Left lung (tissue), 10 donors: ENCODE data around the gene PLCZ1. TPM values are rescaled to one million over a fixed set of nuclear protein-coding genes. Genes with fewer than 3 reads are reported as not detected.
"Not testable (repeated sequence)": the region's sequence is repeated elsewhere in the genome, so short reads cannot be mapped to it uniquely, and the experiment has no call there.

Experiments
- ATAC-seq: fragments of 200-7000 bp; cut with Tn5 transposase; one replicate; pipeline ENCODE4 v1.9.1; 2020; ENCODE audit warnings: moderate library complexity
- DNase-seq, 4 donors: peaks; one replicate each; pipeline ENCODE4 v3.0.0-alpha.2; 2013 to 2020
- H3K27ac ChIP-seq, 2 donors: fragments of 200-600 bp; sonication (generic) in 1 of 2; one replicate each; pipeline versions ENCODE4 v1.5.0 to v1.8.0; 2020 to 2021
- H3K27me3 ChIP-seq, 2 donors: fragments of 200-600 bp; sonication (generic) in 1 of 2; one replicate each; pipeline versions ENCODE4 v1.5.0 to v1.8.0; 2020 to 2021
- H3K36me3 ChIP-seq, 2 donors: fragments of 200-600 bp; sonication (generic) in 1 of 2; one replicate each; pipeline versions ENCODE4 v1.5.0 to v1.8.0; 2020 to 2021
- H3K4me1 ChIP-seq, 2 donors: fragments of 200-600 bp; one replicate each; pipeline ENCODE4 v1.8.0; 2021
- H3K4me3 ChIP-seq, 2 donors: fragments of 200-600 bp; sonication (generic) in 1 of 2; one replicate each; pipeline versions ENCODE4 v1.5.0 to v1.8.0; 2020 to 2021; ENCODE audit warnings: mild to moderate bottlenecking in 1 of 2
- H3K9me3 ChIP-seq, 2 donors: fragments of 200-600 bp; sonication (generic) in 1 of 2; one replicate each; pipeline versions ENCODE4 v1.5.0 to v1.8.0; 2020 to 2021
- intact Hi-C, 2 donors: fragments of 100-400 bp; cut with DNase I; formaldehyde crosslinking; loops; one replicate each; pipeline versions ENCODE4 v1.11.2 to v1.14.2; 2022
- polyA plus RNA-seq, 6 donors: library from polyadenylated mRNA; unstranded; fragments of 120-200 nt; gene quantifications; one replicate each; pipeline ENCODE4 v1.2.1, GENCODE V29; 2013; ENCODE audit not compliant: insufficient read length in 6 of 6
- total RNA-seq, 2 donors: library from RNA; stranded (reverse); fragmentation: NEBNext Ultra II Directional; extraction: Animal tissue kit (Norgen Biotek cat#: 25700); gene quantifications; one replicate each; pipeline ENCODE4 v1.2.1, GENCODE V29; 2021
- TF ChIP-seq, protein P1 (sequence below), 2 donors: fragments of 200-600 bp; sonication (generic) in 1 of 2; IDR thresholded peaks; one replicate each; pipeline versions ENCODE4 v1.5.0 to v1.8.0; 2021; ENCODE audit warnings: antibody characterized with exemption in 2 of 2
- donor health status: DM: no; HTN: yes; CAD: no.
- donor health status: DM: no; HTN: no; CAD: no.

PLCZ1 gene
- total and polyA plus RNA-seq, 8 donors, result 1.5 to 3.0 (median 2.2) TPM; not detected in 2

DNA sequence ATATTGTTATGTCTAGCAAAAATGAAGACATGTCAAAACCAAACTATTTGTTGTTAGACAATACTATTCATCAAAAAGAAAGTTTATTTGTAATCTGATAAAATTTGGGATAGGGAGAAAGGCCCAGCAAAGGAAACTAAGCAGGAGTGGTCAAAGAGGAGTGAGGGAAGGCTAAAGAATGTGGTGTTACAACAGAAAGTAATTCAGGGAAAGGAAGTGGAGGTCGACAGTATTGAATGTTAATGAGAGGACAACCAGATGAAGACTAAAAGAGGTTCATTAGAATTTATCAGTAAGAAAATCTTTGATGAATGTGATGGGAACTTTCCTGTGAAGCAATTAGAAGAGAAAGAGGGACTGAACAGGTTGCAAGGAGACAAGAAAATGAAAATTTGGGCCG is 33.9 kb downstream of the PLCZ1 start:
- no peak for ATAC-seq
- intact Hi-C loops, result no loop called here

DNA sequence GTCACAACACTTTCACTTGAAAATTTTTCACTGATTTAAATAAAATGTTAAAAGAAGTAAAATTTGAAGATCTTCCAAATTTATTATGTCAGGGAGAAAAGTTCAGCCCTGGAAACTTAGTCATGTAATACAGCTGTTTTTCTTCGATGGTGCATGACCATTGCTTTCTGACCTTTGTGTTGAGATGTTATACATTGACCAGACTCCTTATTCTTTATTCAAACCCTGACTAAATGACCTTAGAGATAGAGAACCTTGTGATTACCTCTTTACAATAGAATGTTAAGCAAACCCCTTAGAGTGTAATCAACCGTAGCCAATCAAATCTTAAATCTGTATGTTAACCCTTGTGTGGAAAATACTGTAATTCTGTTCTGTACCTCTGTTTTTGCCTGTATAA is 34.5 kb downstream of the PLCZ1 start:
- TF ChIP-seq, protein P1, sequence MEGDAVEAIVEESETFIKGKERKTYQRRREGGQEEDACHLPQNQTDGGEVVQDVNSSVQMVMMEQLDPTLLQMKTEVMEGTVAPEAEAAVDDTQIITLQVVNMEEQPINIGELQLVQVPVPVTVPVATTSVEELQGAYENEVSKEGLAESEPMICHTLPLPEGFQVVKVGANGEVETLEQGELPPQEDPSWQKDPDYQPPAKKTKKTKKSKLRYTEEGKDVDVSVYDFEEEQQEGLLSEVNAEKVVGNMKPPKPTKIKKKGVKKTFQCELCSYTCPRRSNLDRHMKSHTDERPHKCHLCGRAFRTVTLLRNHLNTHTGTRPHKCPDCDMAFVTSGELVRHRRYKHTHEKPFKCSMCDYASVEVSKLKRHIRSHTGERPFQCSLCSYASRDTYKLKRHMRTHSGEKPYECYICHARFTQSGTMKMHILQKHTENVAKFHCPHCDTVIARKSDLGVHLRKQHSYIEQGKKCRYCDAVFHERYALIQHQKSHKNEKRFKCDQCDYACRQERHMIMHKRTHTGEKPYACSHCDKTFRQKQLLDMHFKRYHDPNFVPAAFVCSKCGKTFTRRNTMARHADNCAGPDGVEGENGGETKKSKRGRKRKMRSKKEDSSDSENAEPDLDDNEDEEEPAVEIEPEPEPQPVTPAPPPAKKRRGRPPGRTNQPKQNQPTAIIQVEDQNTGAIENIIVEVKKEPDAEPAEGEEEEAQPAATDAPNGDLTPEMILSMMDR (IDR thresholded peaks at IDR 0.05), result no peak
- Histone ChIP-seq H3K4me1 (no peaks in the 10 kb centered on the region), H3K27ac (no peak overlapping the region), H3K27me3 (no peaks in the 10 kb centered on the region), H3K36me3 (no peaks in the 10 kb centered on the region), H3K4me3 (no peak overlapping the region), H3K9me3 (peaks cover 0 to 13% of the 10 kb centered on the region in 2 donors)
- no peak for DNase-seq
- intact Hi-C loops, result no loop called here
- no peak for ATAC-seq

More for the DNA sequence above, 33.9 kb downstream of the PLCZ1 start:
- no peak for DNase-seq
- no peaks in the 10 kb centered on the region for H3K27me3 ChIP-seq
- no peaks in the 10 kb centered on the region for H3K36me3 ChIP-seq
- TF ChIP-seq, protein P1 (IDR thresholded peaks at IDR 0.05), result no peak
- H3K4me3 ChIP-seq, result no peak overlapping the region
- peaks cover 0 to 13% of the 10 kb centered on the region in 2 donors for H3K9me3 ChIP-seq
- no peak overlapping the region for H3K27ac ChIP-seq
- no peaks in the 10 kb centered on the region for H3K4me1 ChIP-seq

DNA sequence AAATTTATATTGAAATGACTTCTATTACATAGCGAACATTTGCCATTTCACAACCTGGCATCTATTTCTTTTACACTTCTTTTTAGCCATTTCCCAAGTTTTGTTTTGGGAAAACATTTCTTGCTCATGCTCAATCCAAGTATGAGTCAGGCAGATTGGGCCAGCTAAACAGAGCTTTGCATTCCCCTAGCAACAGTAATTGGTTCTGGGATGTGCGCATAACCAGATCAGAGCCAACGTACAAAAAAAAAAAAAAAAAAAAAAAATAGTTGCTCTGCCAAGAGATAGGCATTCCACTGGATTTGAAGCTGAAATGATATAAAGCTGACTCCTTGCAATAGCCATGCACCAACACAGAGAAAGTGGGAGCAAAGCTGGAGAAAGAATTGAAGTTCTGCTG is 37.5 kb downstream of the PLCZ1 start:
- H3K9me3 ChIP-seq, result no peaks in the 10 kb centered on the region
- intact Hi-C loops, result no loop called here
- no peaks in the 10 kb centered on the region for H3K36me3 ChIP-seq
- TF ChIP-seq, protein P1 (IDR thresholded peaks at IDR 0.05), result no peak
- H3K4me3 ChIP-seq, result no peak overlapping the region
- H3K4me1 ChIP-seq, result no peaks in the 10 kb centered on the region
- no peak overlapping the region for H3K27ac ChIP-seq
- H3K27me3 ChIP-seq, result no peaks in the 10 kb centered on the region
- DNase-seq, result peak in 1 of 4 donors; percentile 7
- ATAC-seq, result peak; percentile 67

DNA sequence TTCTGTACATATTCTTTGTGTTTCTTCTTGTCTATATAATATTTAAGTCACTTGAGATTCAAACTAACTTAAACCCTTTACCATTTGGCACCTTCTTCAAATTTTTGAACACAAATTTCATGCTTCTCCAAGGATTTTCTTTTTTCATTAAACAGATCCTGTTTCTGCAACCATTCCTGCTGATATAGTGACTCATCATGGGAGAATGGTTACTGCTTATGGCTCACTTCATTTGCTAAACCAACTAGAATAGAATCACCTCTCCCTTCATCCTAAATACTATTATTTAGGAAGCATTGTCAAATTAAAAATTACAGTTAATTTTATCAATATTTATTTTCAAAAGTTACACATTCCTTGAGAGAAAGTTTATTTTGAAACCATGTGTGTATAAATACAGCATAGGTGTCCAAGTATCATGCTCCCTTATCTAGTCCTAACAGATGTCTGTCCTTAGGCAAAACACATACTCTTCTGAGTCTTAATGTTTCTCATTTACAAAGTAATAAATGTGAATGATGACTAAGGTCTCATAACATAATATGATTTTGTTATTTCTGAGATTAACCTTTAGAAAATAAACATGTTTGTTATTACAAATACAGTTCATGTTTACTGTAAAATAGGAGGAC is 40.7 kb downstream of the PLCZ1 start:
- Histone ChIP-seq H3K9me3 (no peaks in the 10 kb centered on the region), H3K4me3 (no peak overlapping the region), H3K27me3 (no peaks in the 10 kb centered on the region), H3K4me1 (no peaks in the 10 kb centered on the region), H3K27ac (no peak overlapping the region), H3K36me3 (no peaks in the 10 kb centered on the region)
- TF ChIP-seq, protein P1 (IDR thresholded peaks at IDR 0.05), result no peak
- DNase-seq (no peak), ATAC-seq (no peak)
- intact Hi-C loops, result no loop called here

DNA sequence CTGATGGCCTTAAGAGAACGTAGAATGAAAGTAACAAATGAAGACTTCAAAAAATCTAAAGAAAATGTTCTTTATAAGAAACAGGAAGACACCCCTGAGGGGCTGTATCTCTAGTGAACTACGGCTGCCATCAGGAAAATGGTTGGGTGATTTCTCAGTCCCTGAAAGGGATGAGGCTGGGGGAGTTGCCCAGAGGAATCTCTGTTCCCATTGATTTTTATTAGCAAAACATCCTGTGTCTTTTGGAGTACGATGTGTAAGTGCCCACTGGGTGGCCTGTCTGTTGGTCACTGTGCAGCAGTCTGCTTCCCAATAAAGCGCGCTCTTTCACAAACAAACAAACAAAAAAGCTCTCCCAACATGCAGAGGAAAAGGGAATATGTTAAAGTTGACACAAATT is 43.8 kb downstream of the PLCZ1 start:
- intact Hi-C loops, ATAC-seq, H3K4me1 ChIP-seq, H3K4me3 ChIP-seq, H3K36me3 ChIP-seq, H3K27ac ChIP-seq, H3K9me3 ChIP-seq, H3K27me3 ChIP-seq, DNase-seq: not testable (repeated sequence)

DNA sequence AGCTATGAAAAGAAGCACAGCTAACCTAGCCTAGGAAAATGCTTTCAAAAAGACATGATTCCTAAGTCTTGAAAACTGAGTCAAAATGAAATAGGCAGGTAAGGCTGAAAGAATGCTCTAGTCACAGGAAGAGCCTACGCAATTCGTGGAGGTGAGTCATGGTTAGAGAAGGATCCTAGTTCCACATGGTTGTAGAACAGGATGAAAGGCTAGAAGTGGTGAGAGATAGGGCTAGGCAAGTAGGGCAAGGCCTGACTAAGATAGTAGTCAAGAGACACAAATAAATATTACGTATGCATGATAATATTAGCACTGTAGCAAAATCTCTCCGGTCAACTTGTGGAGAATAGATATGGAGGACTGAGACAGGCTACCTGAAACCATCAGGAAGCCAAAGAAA is 47.2 kb downstream of the PLCZ1 start:
- Histone ChIP-seq H3K4me3 (no peak overlapping the region), H3K27me3 (no peaks in the 10 kb centered on the region), H3K36me3 (no peaks in the 10 kb centered on the region), H3K27ac (no peak overlapping the region), H3K9me3 (no peaks in the 10 kb centered on the region), H3K4me1 (no peaks in the 10 kb centered on the region)
- TF ChIP-seq, protein P1 (IDR thresholded peaks at IDR 0.05), result no peak
- DNase-seq, result no peak
- peak; percentile 34 for ATAC-seq
- intact Hi-C loops, result no loop called here
